Measurements from ENCODE around the gene ADGRD2.

- TF ChIP-seq, protein P1, sequence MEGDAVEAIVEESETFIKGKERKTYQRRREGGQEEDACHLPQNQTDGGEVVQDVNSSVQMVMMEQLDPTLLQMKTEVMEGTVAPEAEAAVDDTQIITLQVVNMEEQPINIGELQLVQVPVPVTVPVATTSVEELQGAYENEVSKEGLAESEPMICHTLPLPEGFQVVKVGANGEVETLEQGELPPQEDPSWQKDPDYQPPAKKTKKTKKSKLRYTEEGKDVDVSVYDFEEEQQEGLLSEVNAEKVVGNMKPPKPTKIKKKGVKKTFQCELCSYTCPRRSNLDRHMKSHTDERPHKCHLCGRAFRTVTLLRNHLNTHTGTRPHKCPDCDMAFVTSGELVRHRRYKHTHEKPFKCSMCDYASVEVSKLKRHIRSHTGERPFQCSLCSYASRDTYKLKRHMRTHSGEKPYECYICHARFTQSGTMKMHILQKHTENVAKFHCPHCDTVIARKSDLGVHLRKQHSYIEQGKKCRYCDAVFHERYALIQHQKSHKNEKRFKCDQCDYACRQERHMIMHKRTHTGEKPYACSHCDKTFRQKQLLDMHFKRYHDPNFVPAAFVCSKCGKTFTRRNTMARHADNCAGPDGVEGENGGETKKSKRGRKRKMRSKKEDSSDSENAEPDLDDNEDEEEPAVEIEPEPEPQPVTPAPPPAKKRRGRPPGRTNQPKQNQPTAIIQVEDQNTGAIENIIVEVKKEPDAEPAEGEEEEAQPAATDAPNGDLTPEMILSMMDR (IDR thresholded peaks at IDR 0.05): no peak
- TF ChIP-seq POLR2A (IDR thresholded peaks at IDR 0.05): no peak
Measured at GRCh38 chr9:124513376-124513994, 63.2 kb downstream of the ADGRD2 start.
